Ovary (tissue), 3 donors: ENCODE measurements around the gene GPN2.

Source experiments
- CTCF ChIP-seq, 3 donors: fragments of 450-650 bp in 2 of 3; fragments of 200-600 bp in 1 of 3; IDR thresholded peaks; one replicate each; pipeline versions ENCODE4 v1.5.1 to v1.8.0; 2016 to 2022; ENCODE audit warnings: antibody characterized with exemption in 3 of 3, mild to moderate bottlenecking in 1 of 3
- EP300 ChIP-seq: sonication (generic); formaldehyde crosslinking; IDR thresholded peaks from one replicate; pipeline ENCODE4 v1.6.1; 2017; ENCODE audit warnings: antibody characterized with exemption
- POLR2A ChIP-seq: fragments of 450-650 bp; IDR thresholded peaks from one replicate; pipeline ENCODE4 v1.6.1; 2017; ENCODE audit warnings: antibody characterized with exemption, mild to moderate bottlenecking, moderate library complexity
- donor health status: DM: no; HTN: no; CAD: no.

GRCh38 chr1:26907071-26907917 lies 17.2 kb upstream of the GPN2 start:
- no peak for TF ChIP-seq CTCF (IDR thresholded peaks at IDR 0.05)
- TF ChIP-seq POLR2A, result no peak
- no peak for TF ChIP-seq EP300
